ENCODE results near the gene GPC4.

DNA sequence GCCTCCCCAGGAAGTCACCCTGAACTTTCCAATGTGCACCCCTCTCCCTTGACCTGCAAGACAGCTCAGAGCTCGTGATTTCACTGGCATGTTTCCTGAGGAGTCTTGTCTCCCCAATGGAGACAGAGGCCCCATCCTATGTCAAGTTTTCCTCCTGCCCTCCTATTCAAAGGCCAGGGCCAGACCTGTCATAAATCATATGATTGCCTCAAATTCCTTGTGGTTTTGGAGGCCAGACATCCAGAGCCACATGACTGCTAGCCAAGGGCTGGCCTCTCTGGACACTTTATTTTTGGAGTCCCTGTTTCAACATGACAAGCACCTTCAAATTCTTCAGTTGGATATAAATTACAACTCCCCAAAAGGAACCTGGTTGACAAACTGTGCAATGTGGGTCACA is 121.2 kb downstream of the GPC4 start:
- TF ChIP-seq, protein P1, sequence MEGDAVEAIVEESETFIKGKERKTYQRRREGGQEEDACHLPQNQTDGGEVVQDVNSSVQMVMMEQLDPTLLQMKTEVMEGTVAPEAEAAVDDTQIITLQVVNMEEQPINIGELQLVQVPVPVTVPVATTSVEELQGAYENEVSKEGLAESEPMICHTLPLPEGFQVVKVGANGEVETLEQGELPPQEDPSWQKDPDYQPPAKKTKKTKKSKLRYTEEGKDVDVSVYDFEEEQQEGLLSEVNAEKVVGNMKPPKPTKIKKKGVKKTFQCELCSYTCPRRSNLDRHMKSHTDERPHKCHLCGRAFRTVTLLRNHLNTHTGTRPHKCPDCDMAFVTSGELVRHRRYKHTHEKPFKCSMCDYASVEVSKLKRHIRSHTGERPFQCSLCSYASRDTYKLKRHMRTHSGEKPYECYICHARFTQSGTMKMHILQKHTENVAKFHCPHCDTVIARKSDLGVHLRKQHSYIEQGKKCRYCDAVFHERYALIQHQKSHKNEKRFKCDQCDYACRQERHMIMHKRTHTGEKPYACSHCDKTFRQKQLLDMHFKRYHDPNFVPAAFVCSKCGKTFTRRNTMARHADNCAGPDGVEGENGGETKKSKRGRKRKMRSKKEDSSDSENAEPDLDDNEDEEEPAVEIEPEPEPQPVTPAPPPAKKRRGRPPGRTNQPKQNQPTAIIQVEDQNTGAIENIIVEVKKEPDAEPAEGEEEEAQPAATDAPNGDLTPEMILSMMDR (tag by site-specific recombination; IDR thresholded peaks at IDR 0.05), result no peak
- TF ChIP-seq SP7 (tag by site-specific recombination; IDR thresholded peaks at IDR 0.05), result no peak

Measured in HEK293 (cell line).